ENCODE results near the gene GPR25. TPM values are rescaled to one million over a fixed set of nuclear protein-coding genes. Genes with fewer than 3 reads are reported as not detected.
A peak's percentile ranks its signal among the peaks of the same experiment; 100 is the strongest.

The GPR25 gene
- total RNA-seq, 1 experiment from 2014 or later = not detected

GRCh38 chr1:200895801-200896530, 23.2 kb downstream of the GPR25 start:
- DNase-seq (ENCODE audit: low spot score) = no peak
- Mint-ChIP-seq H3K9me3 (no peaks in the 10 kb centered on the region), H3K4me3 (peak overlapping the region; percentile 36; the same call in 1 of the 2 replicates), H3K36me3 (peaks cover 24% of the 10 kb centered on the region), H3K27ac (peak overlapping the region; percentile 86; the same call in 1 of the 2 replicates), H3K27me3 (ENCODE audit: low read depth) (no peaks in the 10 kb centered on the region), H3K4me1 (peaks cover 61% of the 10 kb centered on the region)
- POLR2A ChIA-PET = interaction anchor here (1.0 kb wide), 1 partner anchor 334 kb away, joined by 7 read pairs; no protein-coding TSS in a partner anchor
- ATAC-seq = no peak
- CTCF ChIA-PET = interaction anchor here (0.6 to 4.8 kb wide), 16 partner anchors 7 to 337 kb away, joined by 3 to 23 read pairs (median 4); no protein-coding TSS in a partner anchor
- TF ChIP-seq EMX1 (CRISPR knock-in tag; IDR thresholded peaks at IDR 0.05) = no peak
- no peak for TF ChIP-seq ZNF281 (CRISPR knock-in tag; IDR thresholded peaks at IDR 0.05)
- no peak for TF ChIP-seq SMAD3 (CRISPR knock-in tag; IDR thresholded peaks at IDR 0.05; ENCODE audit: borderline replicate concordance)

GRCh38 chr1:200896531-200897196, 23.9 kb downstream of the GPR25 start:
- Mint-ChIP-seq H3K27ac (peak overlapping the region; percentile 86), H3K4me3 (peak overlapping the region; percentile 36; the same call in 1 of the 2 replicates)
- CTCF ChIA-PET = interaction anchor here (0.9 to 4.8 kb wide), 9 partner anchors 8 to 338 kb away, joined by 3 to 23 read pairs (median 5); no protein-coding TSS in a partner anchor

GRCh38 chr1:200897259-200897658, 24.5 kb downstream of the GPR25 start:
- ATAC-seq (no peak), DNase-seq (ENCODE audit: low spot score) (no peak)
- H3K9me3 Mint-ChIP-seq = no peaks in the 10 kb centered on the region
- ChIA-PET POLR2A (no interaction called here), CTCF (interaction anchor here (1.0 to 4.8 kb wide), 6 partner anchors 9 to 338 kb away, joined by 3 to 23 read pairs (median 5); no protein-coding TSS in a partner anchor)
- H3K4me1 Mint-ChIP-seq = peaks cover 57% of the 10 kb centered on the region
- no peaks in the 10 kb centered on the region for H3K27me3 Mint-ChIP-seq (ENCODE audit: low read depth)
- H3K4me3 Mint-ChIP-seq = no peak overlapping the region
- peaks cover 36% of the 10 kb centered on the region for H3K36me3 Mint-ChIP-seq
- H3K27ac Mint-ChIP-seq = no peak overlapping the region
- no peak for TF ChIP-seq USF2 (CRISPR knock-in tag; IDR thresholded peaks at IDR 0.05)

More at GRCh38 chr1:200896531-200897196, 23.9 kb downstream of the GPR25 start:
- H3K27me3 Mint-ChIP-seq (ENCODE audit: low read depth) = no peaks in the 10 kb centered on the region
- ATAC-seq (no peak; the same call in 1 of the 2 replicates), DNase-seq (ENCODE audit: low spot score) (no peak)
- H3K9me3 Mint-ChIP-seq = no peaks in the 10 kb centered on the region
- H3K4me1 Mint-ChIP-seq = peaks cover 61% of the 10 kb centered on the region
- peak; percentile 56; the same call in 1 of the 2 replicates for TF ChIP-seq GABPB1 (CRISPR knock-in tag; IDR thresholded peaks at IDR 0.05)
- TF ChIP-seq JAZF1 (CRISPR knock-in tag; IDR thresholded peaks at IDR 0.05) = no peak
- no peak for TF ChIP-seq SOX15 (CRISPR knock-in tag; IDR thresholded peaks at IDR 0.05)
- no peak for TF ChIP-seq ZBTB43 (CRISPR knock-in tag; IDR thresholded peaks at IDR 0.05)
- TF ChIP-seq E2F1 (CRISPR knock-in tag; IDR thresholded peaks at IDR 0.05) = no peak
- H3K36me3 Mint-ChIP-seq = peaks cover 30% of the 10 kb centered on the region
- POLR2A ChIA-PET = no interaction called here

GRCh38 chr1:200899015-200899386, 26.2 kb downstream of the GPR25 start:
- H3K27me3 Mint-ChIP-seq (ENCODE audit: low read depth) = no peaks in the 10 kb centered on the region
- peaks cover 40% of the 10 kb centered on the region for H3K4me1 Mint-ChIP-seq
- DNase-seq (ENCODE audit: low spot score) (no peak), ATAC-seq (no peak)
- H3K27ac Mint-ChIP-seq = peak overlapping the region; percentile 46
- ChIA-PET CTCF (no interaction called here), POLR2A (no interaction called here)
- H3K36me3 Mint-ChIP-seq = peaks cover 44% of the 10 kb centered on the region
- H3K9me3 Mint-ChIP-seq = no peaks in the 10 kb centered on the region
- no peak overlapping the region for H3K4me3 Mint-ChIP-seq
- no peak for TF ChIP-seq ZBTB21 (CRISPR knock-in tag; IDR thresholded peaks at IDR 0.05; ENCODE audit: borderline replicate concordance)
- no peak for TF ChIP-seq PREB (CRISPR knock-in tag; IDR thresholded peaks at IDR 0.05; ENCODE audit: borderline replicate concordance)
- TF ChIP-seq IRF2 (CRISPR knock-in tag; IDR thresholded peaks at IDR 0.05; ENCODE audit: borderline replicate concordance, low read depth) = no peak
- no peak for TF ChIP-seq ZNF138 (CRISPR knock-in tag; conservative IDR thresholded peaks at IDR 0.05)
- TF ChIP-seq JUN (CRISPR knock-in tag; IDR thresholded peaks at IDR 0.05) = no peak
- TF ChIP-seq FOXJ3 (CRISPR knock-in tag; IDR thresholded peaks at IDR 0.05; ENCODE audit: borderline replicate concordance) = no peak
- TF ChIP-seq CBFB (CRISPR knock-in tag; IDR thresholded peaks at IDR 0.05; ENCODE audit: low read depth) = no peak
- TF ChIP-seq ATF3 (CRISPR knock-in tag; conservative IDR thresholded peaks at IDR 0.05) = no peak

Measured in WTC11 (cell line).